Caki2 (cell line): ENCODE data around the gene SMARCA1. TPM values are rescaled to one million over a fixed set of nuclear protein-coding genes. Genes with fewer than 3 reads are reported as not detected.

ENCODE experiments used
- DNase-seq: peaks from one replicate; pipeline ENCODE4 v3.0.0-alpha.2; 2015; ENCODE audit warnings: low read depth
- in situ Hi-C: cut with HindIII; loops from 2 replicates; pipeline ENCODE4 v1.10.0; 2016; ENCODE audit warnings: low sequenced_read_pairs, low pct_unique_long_range_greater_than_20kb, mixed read lengths
- total RNA-seq: library from RNA; depleted of rRNA; stranded (reverse); fragments of >200 nt; shearing (Covaris generic); gene quantifications from 2 replicates; pipeline ENCODE4 v1.2.3, GENCODE V29; 2014; ENCODE audit warnings: low replicate concordance

SMARCA1 gene
- total RNA-seq, 1 experiment from 2014 or later, result 13.1 TPM

- DNase-seq, result peak; percentile 62
- in situ Hi-C loops, result no loop called here
Measured at GRCh38 chrX:129540068-129540653, 16.9 kb upstream of the SMARCA1 start, which contains the start of gene OCRL. TSS of gene OCRL (plus strand) at chrX:129540259. CDS start at chrX:129540440, 181 bp downstream.

GRCh38 chrX:129534816-129535578 lies 11.7 kb upstream of the SMARCA1 start:
- no peak for DNase-seq

GRCh38 chrX:129531132-129531531 lies 7.8 kb upstream of the SMARCA1 start:
- DNase-seq, result no peak
- in situ Hi-C loops, result no loop called here

More at GRCh38 chrX:129534816-129535578, 11.7 kb upstream of the SMARCA1 start:
- in situ Hi-C loops, result no loop called here

- in situ Hi-C loops, result no loop called here
- DNase-seq, result no peak
Measured at GRCh38 chrX:129530410-129530809, 7.1 kb upstream of the SMARCA1 start.

- DNase-seq, result no peak
- in situ Hi-C loops, result no loop called here
Measured at GRCh38 chrX:129529685-129530281, 6.5 kb upstream of the SMARCA1 start.

GRCh38 chrX:129525896-129526295 lies 2.6 kb upstream of the SMARCA1 start:
- no peak for DNase-seq
- in situ Hi-C loops, result no loop called here

- no peak for DNase-seq
- in situ Hi-C loops, result no loop called here
Measured at GRCh38 chrX:129525162-129525561, 1.9 kb upstream of the SMARCA1 start.

- in situ Hi-C loops, result no loop called here
- no peak for DNase-seq
Measured at GRCh38 chrX:129524250-129524850, 1.1 kb upstream of the SMARCA1 start.

GRCh38 chrX:129522184-129523078 lies 859 bp downstream of the SMARCA1 start:
- DNase-seq, result peak; percentile 42
- in situ Hi-C loops, result no loop called here

- no peak for DNase-seq
- in situ Hi-C loops, result no loop called here
Measured at GRCh38 chrX:129520151-129520550, 3.1 kb downstream of the SMARCA1 start.

GRCh38 chrX:129516402-129516801 lies 6.9 kb downstream of the SMARCA1 start:
- no peak for DNase-seq
- in situ Hi-C loops, result no loop called here

- in situ Hi-C loops, result no loop called here
- DNase-seq, result no peak
Measured at GRCh38 chrX:129512409-129512808, 10.9 kb downstream of the SMARCA1 start.

- no peak for DNase-seq
- in situ Hi-C loops, result no loop called here
Measured at GRCh38 chrX:129511689-129512088, 11.6 kb downstream of the SMARCA1 start.

- in situ Hi-C loops, result no loop called here
- no peak for DNase-seq
Measured at GRCh38 chrX:129510331-129510730, 13.0 kb downstream of the SMARCA1 start.

GRCh38 chrX:129497146-129497843 lies 26.0 kb downstream of the SMARCA1 start:
- in situ Hi-C loops, result no loop called here
- no peak for DNase-seq

GRCh38 chrX:129496625-129497024 lies 26.7 kb downstream of the SMARCA1 start:
- in situ Hi-C loops, result no loop called here
- no peak for DNase-seq

GRCh38 chrX:129495900-129496299 lies 27.4 kb downstream of the SMARCA1 start:
- no peak for DNase-seq
- in situ Hi-C loops, result no loop called here

- in situ Hi-C loops, result no loop called here
- DNase-seq, result no peak
Measured at GRCh38 chrX:129494887-129495286, 28.4 kb downstream of the SMARCA1 start.
